Type B pancreatic cell (in vitro differentiated cells): ENCODE data around the gene PHOX2B. TPM values are rescaled to one million over a fixed set of nuclear protein-coding genes. Genes with fewer than 3 reads are reported as not detected.

Experiments used
- DNase-seq: peaks from one replicate; pipeline ENCODE4 v3.0.0; 2021; ENCODE audit warnings: mixed read lengths; ENCODE audit not compliant: unreplicated experiment; ENCODE audit errors: extremely low spot score
- H3K27ac Mint-ChIP-seq: 2 replicates; pipeline ENCODE4 v1.8.0; 2021; ENCODE audit warnings: mild to moderate bottlenecking, mixed read lengths
- H3K27me3 Mint-ChIP-seq: 2 replicates; pipeline ENCODE4 v1.8.0; 2021; ENCODE audit warnings: mixed read lengths
- H3K36me3 Mint-ChIP-seq: 2 replicates; pipeline ENCODE4 v1.8.0; 2021; ENCODE audit warnings: mixed read lengths
- H3K4me1 Mint-ChIP-seq: one replicate; pipeline ENCODE4 v1.8.0; 2021; ENCODE audit warnings: mixed read lengths; ENCODE audit not compliant: unreplicated experiment
- H3K4me3 Mint-ChIP-seq: 2 replicates; pipeline ENCODE4 v1.8.0; 2021; ENCODE audit warnings: mild to moderate bottlenecking, mixed read lengths
- H3K9me3 Mint-ChIP-seq: 2 replicates; pipeline ENCODE4 v1.8.0; 2021; ENCODE audit warnings: mixed read lengths
- total RNA-seq: library from RNA; stranded (reverse); gene quantifications from 2 replicates; pipeline ENCODE4 v1.2.1, GENCODE V29; 2021; ENCODE audit warnings: low replicate concordance
- TF ChIP-seq, protein P1 (sequence below): fragments of 200-600 bp; sonication (generic); conservative IDR thresholded peaks from 2 replicates; pipeline ENCODE4 v1.5.0; 2021; ENCODE audit warnings: antibody characterized with exemption, mild to moderate bottlenecking

PHOX2B gene
- total RNA-seq, 1 donor from 2014 or later: 1.7 TPM

- Mint-ChIP-seq H3K4me1 (peaks cover 4% of the 10 kb centered on the region), H3K9me3 (peaks cover 4% of the 10 kb centered on the region), H3K27me3 (peaks cover 59% of the 10 kb centered on the region), H3K4me3 (no peak overlapping the region), H3K36me3 (no peaks in the 10 kb centered on the region), H3K27ac (no peak overlapping the region)
- TF ChIP-seq, protein P1, sequence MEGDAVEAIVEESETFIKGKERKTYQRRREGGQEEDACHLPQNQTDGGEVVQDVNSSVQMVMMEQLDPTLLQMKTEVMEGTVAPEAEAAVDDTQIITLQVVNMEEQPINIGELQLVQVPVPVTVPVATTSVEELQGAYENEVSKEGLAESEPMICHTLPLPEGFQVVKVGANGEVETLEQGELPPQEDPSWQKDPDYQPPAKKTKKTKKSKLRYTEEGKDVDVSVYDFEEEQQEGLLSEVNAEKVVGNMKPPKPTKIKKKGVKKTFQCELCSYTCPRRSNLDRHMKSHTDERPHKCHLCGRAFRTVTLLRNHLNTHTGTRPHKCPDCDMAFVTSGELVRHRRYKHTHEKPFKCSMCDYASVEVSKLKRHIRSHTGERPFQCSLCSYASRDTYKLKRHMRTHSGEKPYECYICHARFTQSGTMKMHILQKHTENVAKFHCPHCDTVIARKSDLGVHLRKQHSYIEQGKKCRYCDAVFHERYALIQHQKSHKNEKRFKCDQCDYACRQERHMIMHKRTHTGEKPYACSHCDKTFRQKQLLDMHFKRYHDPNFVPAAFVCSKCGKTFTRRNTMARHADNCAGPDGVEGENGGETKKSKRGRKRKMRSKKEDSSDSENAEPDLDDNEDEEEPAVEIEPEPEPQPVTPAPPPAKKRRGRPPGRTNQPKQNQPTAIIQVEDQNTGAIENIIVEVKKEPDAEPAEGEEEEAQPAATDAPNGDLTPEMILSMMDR: no peak
- DNase-seq: no peak
Observed at GRCh38 chr4:41791557-41791956, 43.0 kb upstream of the PHOX2B start.

DNA sequence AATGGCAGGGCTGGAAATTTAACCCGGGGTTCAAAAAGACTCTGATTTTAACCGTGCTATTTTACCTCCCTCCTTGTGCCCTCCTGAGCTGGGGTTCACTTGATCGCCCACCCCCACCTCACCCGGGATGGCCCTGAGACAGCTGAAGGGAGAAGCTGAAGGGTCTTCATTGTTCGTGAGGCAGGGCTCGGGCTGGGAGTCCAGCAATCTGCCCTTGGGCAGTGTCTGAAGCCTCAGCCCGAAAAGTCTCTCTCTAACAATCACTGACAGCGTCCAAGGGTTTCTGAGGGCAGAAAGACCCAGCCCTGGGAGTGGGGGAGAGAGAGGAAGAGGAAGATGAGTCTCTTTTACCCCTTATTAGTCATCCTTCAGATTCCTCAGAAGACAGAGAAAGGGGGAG is 39.4 kb upstream of the PHOX2B start:
- H3K27me3 Mint-ChIP-seq: peaks cover 38% of the 10 kb centered on the region
- peaks cover 4% of the 10 kb centered on the region for H3K9me3 Mint-ChIP-seq

GRCh38 chr4:41785665-41786064 is 37.1 kb upstream of the PHOX2B start:
- Mint-ChIP-seq H3K9me3 (peaks cover 4% of the 10 kb centered on the region), H3K27me3 (peaks cover 31% of the 10 kb centered on the region), H3K4me3 (no peak overlapping the region), H3K27ac (no peak overlapping the region), H3K4me1 (no peaks in the 10 kb centered on the region), H3K36me3 (no peaks in the 10 kb centered on the region)
- no peak for DNase-seq
- TF ChIP-seq, protein P1: no peak

More for the DNA sequence above, 39.4 kb upstream of the PHOX2B start:
- Mint-ChIP-seq H3K36me3 (no peaks in the 10 kb centered on the region), H3K4me3 (no peak overlapping the region), H3K27ac (no peak overlapping the region), H3K4me1 (no peaks in the 10 kb centered on the region)
- DNase-seq: no peak
- TF ChIP-seq, protein P1: no peak

DNA sequence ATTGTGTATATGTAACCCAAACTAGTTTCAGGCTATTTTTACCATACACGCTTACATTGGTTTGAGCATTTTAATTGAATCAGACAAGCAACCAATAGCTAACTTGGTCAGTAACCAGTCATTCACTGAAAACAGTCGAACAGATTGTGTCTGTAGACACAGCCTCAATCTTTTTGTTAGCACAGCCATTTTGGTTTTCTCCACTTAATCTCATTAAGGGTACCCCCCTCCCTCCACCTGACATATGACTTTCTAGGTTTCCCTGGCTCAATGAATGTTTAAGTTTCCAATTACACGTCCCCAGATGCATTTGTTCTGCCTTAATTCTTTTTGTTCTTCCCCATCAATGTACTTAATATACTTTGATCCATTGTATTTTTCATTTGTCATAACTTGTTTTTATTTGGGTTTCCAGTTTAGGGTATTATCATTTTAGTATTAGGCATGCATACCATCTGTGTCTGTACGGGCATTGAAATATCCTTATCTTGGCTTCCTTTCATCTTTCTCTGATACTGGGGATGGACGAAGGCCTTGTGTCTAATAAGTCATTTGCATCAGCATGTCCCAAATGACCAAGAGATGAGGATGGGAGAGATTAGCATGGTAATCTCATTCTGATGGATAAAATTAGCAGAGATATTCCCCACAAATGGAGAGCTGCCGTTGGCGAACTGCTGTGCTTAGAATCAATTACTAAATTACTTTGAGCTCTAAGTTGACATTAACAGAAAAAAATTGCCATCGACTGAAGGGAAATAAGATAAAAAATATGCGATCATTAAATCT is 35.9 kb upstream of the PHOX2B start:
- H3K9me3 Mint-ChIP-seq: no peaks in the 10 kb centered on the region
- TF ChIP-seq, protein P1: no peak
- H3K36me3 Mint-ChIP-seq: no peaks in the 10 kb centered on the region
- no peak overlapping the region for H3K4me3 Mint-ChIP-seq
- DNase-seq: no peak
- H3K27me3 Mint-ChIP-seq: peaks cover 36% of the 10 kb centered on the region
- no peak overlapping the region for H3K27ac Mint-ChIP-seq
- H3K4me1 Mint-ChIP-seq: no peaks in the 10 kb centered on the region

- Mint-ChIP-seq H3K9me3 (no peaks in the 10 kb centered on the region), H3K4me3 (no peak overlapping the region), H3K36me3 (no peaks in the 10 kb centered on the region), H3K27ac (no peak overlapping the region), H3K27me3 (peaks cover 52% of the 10 kb centered on the region), H3K4me1 (no peaks in the 10 kb centered on the region)
- no peak for DNase-seq
- TF ChIP-seq, protein P1: no peak
Observed at GRCh38 chr4:41776466-41776865, 27.9 kb upstream of the PHOX2B start.
